GM12878 (cell line): Measurements from ENCODE around the gene DCBLD2. TPM values are rescaled to one million over a fixed set of nuclear protein-coding genes. Genes with fewer than 3 reads are reported as not detected.

Experiments
- BCL11A ChIP-seq: IDR thresholded peaks from 2 replicates; pipeline ENCODE4 v1.6.1; 2011; ENCODE audit warnings: low read depth, low read length
- BRCA1 ChIP-seq: IDR thresholded peaks from 2 replicates; pipeline ENCODE4 v1.6.1; 2011; ENCODE audit warnings: low read depth, low read length, improper control_type of control experiment
- CHD2 ChIP-seq: IDR thresholded peaks from 2 replicates; pipeline ENCODE4 v1.6.1; 2011; ENCODE audit warnings: low read depth, low read length, improper control_type of control experiment, borderline replicate concordance
- ETV6 ChIP-seq, 2 experiments: fragments of 450-650 bp in 1 of 2; IDR thresholded peaks in 1 of 2; conservative IDR thresholded peaks in 1 of 2; 2 replicates each; pipeline ENCODE4 v1.6.1; 2014; ENCODE audit warnings: antibody characterized with exemption in 1 of 2, borderline replicate concordance in 1 of 2, low read depth in 1 of 2, mild to moderate bottlenecking in 1 of 2, moderate library complexity in 1 of 2
- GATAD2B ChIP-seq: fragments of 450-650 bp; conservative IDR thresholded peaks from 2 replicates; pipeline ENCODE4 v1.6.1; 2017; ENCODE audit warnings: low read depth, mild to moderate bottlenecking, moderate library complexity
- KDM1A ChIP-seq: fragments of 200-600 bp; sonication (generic); IDR thresholded peaks from 2 replicates; pipeline ENCODE4 v1.6.1; 2016; ENCODE audit warnings: borderline replicate concordance
- NR2C1 ChIP-seq: fragments of 450-650 bp; IDR thresholded peaks from 2 replicates; pipeline ENCODE4 v1.6.1; 2017; ENCODE audit warnings: antibody characterized with exemption, mild to moderate bottlenecking, moderate library complexity
- PAX8 ChIP-seq: fragments of 450-650 bp; IDR thresholded peaks from 2 replicates; pipeline ENCODE4 v1.6.1; 2017; ENCODE audit warnings: mild to moderate bottlenecking, moderate library complexity
- POU2F2 ChIP-seq: IDR thresholded peaks from 3 replicates; pipeline ENCODE4 v1.6.1; 2011; ENCODE audit warnings: low read depth, mild to moderate bottlenecking, low read length, borderline replicate concordance
- RBBP5 ChIP-seq: fragments of 200-600 bp; sonication (generic); conservative IDR thresholded peaks from 2 replicates; pipeline ENCODE4 v1.6.1; 2016
- RUNX3 ChIP-seq: IDR thresholded peaks from 2 replicates; pipeline ENCODE4 v1.6.1; 2012; ENCODE audit warnings: low read length, inconsistent platforms
- SMAD5 ChIP-seq: IDR thresholded peaks from 2 replicates; pipeline ENCODE4 v1.6.1; 2016; ENCODE audit warnings: antibody characterized with exemption, low read depth
- SMARCA5 ChIP-seq: fragments of 450-650 bp; IDR thresholded peaks from 2 replicates; pipeline ENCODE4 v1.6.1; 2017; ENCODE audit warnings: mild to moderate bottlenecking
- TARDBP ChIP-seq: IDR thresholded peaks from 2 replicates; pipeline ENCODE4 v1.6.1; 2016; ENCODE audit warnings: borderline replicate concordance
- WRNIP1 ChIP-seq: IDR thresholded peaks from 2 replicates; pipeline ENCODE4 v1.6.1; 2011; ENCODE audit warnings: low read depth, low read length, improper control_type of control experiment, borderline replicate concordance
- YY1 ChIP-seq: IDR thresholded peaks from 2 replicates; pipeline ENCODE4 v1.6.1; 2011; ENCODE audit warnings: low read depth, mild to moderate bottlenecking, low read length
- ZNF592 ChIP-seq: fragments of 450-650 bp; IDR thresholded peaks from 2 replicates; pipeline ENCODE4 v1.6.1; 2017; ENCODE audit warnings: mild to moderate bottlenecking, moderate library complexity
- ZZZ3 ChIP-seq: IDR thresholded peaks from 2 replicates; pipeline ENCODE4 v1.6.1; 2011; ENCODE audit warnings: low read depth; ENCODE audit not compliant: control insufficient read depth, insufficient read length
- polyA plus RNA-seq, 11 experiments: library from polyadenylated mRNA; depleted of rRNA in 4 of 11; unstranded in 6 of 11; stranded (reverse) in 5 of 11; fragments of >200 nt; fragmentation: Nextera tagmentation in 4 of 11; fragmentation: Illumina TruSeq in 1 of 11; extraction: Ambion mirVana in 4 of 11; extraction: Trizol in 1 of 11; gene quantifications; 1 replicate in 1 of 11; 2 replicates in 10 of 11; pipeline versions ENCODE4 v1.2.1 to v1.2.3, GENCODE V29; 2011 to 2016; ENCODE audit warnings: inconsistent platforms in 2 of 11, missing spikeins in 2 of 11, low read depth in 1 of 11
- total RNA-seq, 4 experiments: library from RNA; depleted of rRNA in 3 of 4; stranded (reverse); fragments of >200 nt in 3 of 4; fragmentation: Illumina TruSeq in 1 of 4; extraction: Trizol in 1 of 4; gene quantifications; 2 replicates each; pipeline versions ENCODE4 v1.2.1 to v1.2.3, GENCODE V29; 2013 to 2021
- TF ChIP-seq, protein P1 (sequence below): IDR thresholded peaks from 2 replicates; pipeline ENCODE4 v1.6.1; 2012; ENCODE audit warnings: low read depth, low read length, improper control_type of control experiment
- TF ChIP-seq, protein P2 (sequence below): fragments of 450-650 bp; IDR thresholded peaks from 2 replicates; pipeline ENCODE4 v1.6.1; 2017; ENCODE audit warnings: mild to moderate bottlenecking, moderate library complexity

DCBLD2 gene
- total and polyA plus RNA-seq, 10 of the 15 experiments (the other 5 are each of a cell fraction or from before 2014, with no cell fraction given): 1.6 to 5.9 (median 4.7) TPM

GRCh38 chr3:98901392-98902350, at the start of gene DCBLD2 (continued):
- no peak for TF ChIP-seq ETV6 (conservative IDR thresholded peaks at IDR 0.05 in 1 of 2, IDR thresholded peaks at IDR 0.05 in 1 of 2; ENCODE audit: borderline replicate concordance in 1 of 2, low read depth in 1 of 2)
- TF ChIP-seq ZZZ3: no peak
- no peak for TF ChIP-seq KDM1A
- no peak; the same call in 1 of the 2 replicates for TF ChIP-seq RBBP5
- TF ChIP-seq WRNIP1: no peak
- TF ChIP-seq CHD2: peak; percentile 87
- peak; percentile 93 for TF ChIP-seq GATAD2B
- no peak for TF ChIP-seq TARDBP
- no peak for TF ChIP-seq PAX8
- TF ChIP-seq POU2F2: peak; percentile 38; the same call in 1 of the 3 replicates
- TF ChIP-seq BCL11A: no peak
- TF ChIP-seq NR2C1: no peak
- TF ChIP-seq SMAD5: no peak
- TF ChIP-seq, protein P1, sequence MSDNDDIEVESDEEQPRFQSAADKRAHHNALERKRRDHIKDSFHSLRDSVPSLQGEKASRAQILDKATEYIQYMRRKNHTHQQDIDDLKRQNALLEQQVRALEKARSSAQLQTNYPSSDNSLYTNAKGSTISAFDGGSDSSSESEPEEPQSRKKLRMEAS: no peak
- TF ChIP-seq ZNF592: no peak
- TF ChIP-seq RUNX3: no peak
- TF ChIP-seq BRCA1: no peak
- no peak for TF ChIP-seq SMARCA5
- peak; percentile 21; the same call in 1 of the 2 replicates for TF ChIP-seq YY1
- TF ChIP-seq, protein P2, sequence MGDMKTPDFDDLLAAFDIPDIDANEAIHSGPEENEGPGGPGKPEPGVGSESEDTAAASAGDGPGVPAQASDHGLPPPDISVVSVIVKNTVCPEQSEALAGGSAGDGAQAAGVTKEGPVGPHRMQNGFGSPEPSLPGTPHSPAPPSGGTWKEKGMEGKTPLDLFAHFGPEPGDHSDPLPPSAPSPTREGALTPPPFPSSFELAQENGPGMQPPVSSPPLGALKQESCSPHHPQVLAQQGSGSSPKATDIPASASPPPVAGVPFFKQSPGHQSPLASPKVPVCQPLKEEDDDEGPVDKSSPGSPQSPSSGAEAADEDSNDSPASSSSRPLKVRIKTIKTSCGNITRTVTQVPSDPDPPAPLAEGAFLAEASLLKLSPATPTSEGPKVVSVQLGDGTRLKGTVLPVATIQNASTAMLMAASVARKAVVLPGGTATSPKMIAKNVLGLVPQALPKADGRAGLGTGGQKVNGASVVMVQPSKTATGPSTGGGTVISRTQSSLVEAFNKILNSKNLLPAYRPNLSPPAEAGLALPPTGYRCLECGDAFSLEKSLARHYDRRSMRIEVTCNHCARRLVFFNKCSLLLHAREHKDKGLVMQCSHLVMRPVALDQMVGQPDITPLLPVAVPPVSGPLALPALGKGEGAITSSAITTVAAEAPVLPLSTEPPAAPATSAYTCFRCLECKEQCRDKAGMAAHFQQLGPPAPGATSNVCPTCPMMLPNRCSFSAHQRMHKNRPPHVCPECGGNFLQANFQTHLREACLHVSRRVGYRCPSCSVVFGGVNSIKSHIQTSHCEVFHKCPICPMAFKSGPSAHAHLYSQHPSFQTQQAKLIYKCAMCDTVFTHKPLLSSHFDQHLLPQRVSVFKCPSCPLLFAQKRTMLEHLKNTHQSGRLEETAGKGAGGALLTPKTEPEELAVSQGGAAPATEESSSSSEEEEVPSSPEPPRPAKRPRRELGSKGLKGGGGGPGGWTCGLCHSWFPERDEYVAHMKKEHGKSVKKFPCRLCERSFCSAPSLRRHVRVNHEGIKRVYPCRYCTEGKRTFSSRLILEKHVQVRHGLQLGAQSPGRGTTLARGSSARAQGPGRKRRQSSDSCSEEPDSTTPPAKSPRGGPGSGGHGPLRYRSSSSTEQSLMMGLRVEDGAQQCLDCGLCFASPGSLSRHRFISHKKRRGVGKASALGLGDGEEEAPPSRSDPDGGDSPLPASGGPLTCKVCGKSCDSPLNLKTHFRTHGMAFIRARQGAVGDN: peak; percentile 68; the same call in 1 of the 2 replicates
